Activated T-cell treated with anti-CD3 and anti-CD28 coated beads for 24 hours (primary cell): ENCODE data around the gene GMEB2.
"Not testable (repeated sequence)": the region's sequence is repeated elsewhere in the genome, so short reads cannot be mapped to it uniquely, and the experiment has no call there.

Experiments
- DNase-seq: peaks from one replicate; pipeline ENCODE4 v3.0.0-alpha.2; 2020; ENCODE audit warnings: low read depth

GMEB2 gene

GRCh38 chr20:63587776-63588591 is 38.9 kb downstream of the GMEB2 start:
- no peak for DNase-seq

GRCh38 chr20:63587256-63587655 is 39.6 kb downstream of the GMEB2 start:
- no peak for DNase-seq

- no peak for DNase-seq
Observed at GRCh38 chr20:63586797-63587196, 40.1 kb downstream of the GMEB2 start.

GRCh38 chr20:63585616-63586565 is 41.0 kb downstream of the GMEB2 start:
- DNase-seq = no peak

- no peak for DNase-seq
Observed at GRCh38 chr20:63582382-63583063, 44.4 kb downstream of the GMEB2 start.

- peak; percentile 59 for DNase-seq
Observed at GRCh38 chr20:63580796-63581461, 46.0 kb downstream of the GMEB2 start.

- DNase-seq = no peak
Observed at GRCh38 chr20:63579017-63579694, 47.7 kb downstream of the GMEB2 start.

GRCh38 chr20:63578224-63579016 is 48.5 kb downstream of the GMEB2 start:
- no peak for DNase-seq

GRCh38 chr20:63577317-63577894 is 49.5 kb downstream of the GMEB2 start:
- DNase-seq = no peak

- DNase-seq = no peak
Observed at GRCh38 chr20:63576311-63576710, 50.6 kb downstream of the GMEB2 start.

GRCh38 chr20:63574829-63575743 is 51.8 kb downstream of the GMEB2 start:
- DNase-seq = no peak

- DNase-seq = peak; percentile 27
Observed at GRCh38 chr20:63574156-63574828, 52.6 kb downstream of the GMEB2 start, which contains the start of gene HELZ2. Gene HELZ2 (minus strand): TSS chr20:63574239. CDS start chr20:63572385, 1,854 bp downstream.

- DNase-seq = no peak
Observed at GRCh38 chr20:63573647-63574131, 53.2 kb downstream of the GMEB2 start.

GRCh38 chr20:63572788-63573646 is 53.9 kb downstream of the GMEB2 start:
- DNase-seq = no peak

- no peak for DNase-seq
Observed at GRCh38 chr20:63572071-63572787, 54.7 kb downstream of the GMEB2 start.

GRCh38 chr20:63571087-63571478 is 55.8 kb downstream of the GMEB2 start:
- not testable (repeated sequence) for DNase-seq
